Esophagus squamous epithelium (tissue), 5 donors: ENCODE data around the gene OSCAR. TPM values are rescaled to one million over a fixed set of nuclear protein-coding genes. Genes with fewer than 3 reads are reported as not detected.

Experiments
- DNase-seq: peaks from one replicate; lab custom pipeline; 2025; lab: John Stamatoyannopoulos, UW
- H3K27ac ChIP-seq, 4 donors: fragments of 200-600 bp; sonication (generic); one replicate each; pipeline ENCODE4 v1.5.1; 2016 to 2019; ENCODE audit warnings: mild to moderate bottlenecking in 1 of 4
- H3K27me3 ChIP-seq, 4 donors: fragments of 200-600 bp; sonication (generic); 1 replicate in 3 of 4; 2 replicates in 1 of 4; pipeline versions ENCODE4 v1.5.1 to v1.6.0; 2017 to 2021; ENCODE audit warnings: antibody characterized with exemption in 1 of 4
- H3K36me3 ChIP-seq, 3 donors: fragments of 200-600 bp; sonication (generic); one replicate each; pipeline ENCODE4 v1.5.1; 2016 to 2019
- H3K4me1 ChIP-seq, 3 donors: fragments of 200-600 bp; sonication (generic); one replicate each; pipeline ENCODE4 v1.5.1; 2017 to 2019
- H3K4me3 ChIP-seq, 4 donors: fragments of 200-600 bp; sonication (generic); 1 replicate in 3 of 4; 2 replicates in 1 of 4; pipeline ENCODE4 v1.5.1; 2016 to 2019; ENCODE audit warnings: mild to moderate bottlenecking in 2 of 4, moderate library complexity in 1 of 4
- H3K9me3 ChIP-seq, 3 donors: fragments of 200-600 bp; sonication (generic); one replicate each; pipeline ENCODE4 v1.5.1; 2016 to 2019
- CTCF ChIP-seq, 6 experiments: fragments of 450-650 bp in 4 of 6; fragments of 200-600 bp in 2 of 6; sonication (generic) in 2 of 6; IDR thresholded peaks; one replicate each; pipeline ENCODE4 v1.5.1; 2016 to 2019; ENCODE audit warnings: antibody characterized with exemption in 6 of 6, mild to moderate bottlenecking in 4 of 6, moderate library complexity in 4 of 6
- POLR2A ChIP-seq, 4 donors: fragments of 450-650 bp; IDR thresholded peaks; one replicate each; pipeline ENCODE4 v1.6.1; 2017; ENCODE audit warnings: antibody characterized with exemption in 4 of 4, mild to moderate bottlenecking in 4 of 4, moderate library complexity in 3 of 4
- WGBS, 2 donors: methylation state at CpG; one replicate each; pipeline ENCODE4 v1.1.5; 2018; 5-methylcytosine and 5-hydroxymethylcytosine counted together
- intact Hi-C: fragments of 100-400 bp; cut with DNase I; formaldehyde crosslinking; loops from one replicate; pipeline ENCODE4 v1.15.0; 2022
- total RNA-seq, 4 donors: library from RNA; depleted of rRNA; stranded (reverse); fragments of >200 nt; gene quantifications; one replicate each; pipeline ENCODE4 v1.1.0, GENCODE V29; 2016
- donor health status: DM: yes; HTN: yes; CAD: no.

The OSCAR gene, protein sequence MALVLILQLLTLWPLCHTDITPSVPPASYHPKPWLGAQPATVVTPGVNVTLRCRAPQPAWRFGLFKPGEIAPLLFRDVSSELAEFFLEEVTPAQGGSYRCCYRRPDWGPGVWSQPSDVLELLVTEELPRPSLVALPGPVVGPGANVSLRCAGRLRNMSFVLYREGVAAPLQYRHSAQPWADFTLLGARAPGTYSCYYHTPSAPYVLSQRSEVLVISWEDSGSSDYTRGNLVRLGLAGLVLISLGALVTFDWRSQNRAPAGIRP
- total RNA-seq = 1 to 10 TPM in 2 of 4 donors, under 1 TPM in 1, not detected in 1; 0.70 to 1.6 (median 1.3) TPM

GRCh38 chr19:54100561-54100960 lies at the start of gene OSCAR:
Gene OSCAR, minus strand, starts transcription at chr19:54100803. Its CDS starts 11 bp downstream, at chr19:54100792.
- Histone ChIP-seq H3K4me3 (no peak within 1 kb of the TSS), H3K36me3 (peaks cover 0 to 6% (median 2%) of the 10 kb centered on the region in 3 donors), H3K9me3 (no peaks in the 10 kb centered on the region), H3K4me1 (peaks cover 11 to 42% (median 20%) of the 10 kb centered on the region in 3 donors), H3K27ac (peak within 1 kb of the TSS in 1 of 4 donors; percentile 17), H3K27me3 (peaks cover 0 to 3% (median 2%) of the 10 kb centered on the region in 4 donors)
- no peak for DNase-seq
- WGBS, 2 donors = 27 to 57% methylated on average over 2 to 5 of the region's 5 CpGs
- peak in 1 of 4 donors; percentile 12 for TF ChIP-seq POLR2A (IDR thresholded peaks at IDR 0.05)
- TF ChIP-seq CTCF (IDR thresholded peaks at IDR 0.05) = no peak
- intact Hi-C loops = no loop called here

DNA sequence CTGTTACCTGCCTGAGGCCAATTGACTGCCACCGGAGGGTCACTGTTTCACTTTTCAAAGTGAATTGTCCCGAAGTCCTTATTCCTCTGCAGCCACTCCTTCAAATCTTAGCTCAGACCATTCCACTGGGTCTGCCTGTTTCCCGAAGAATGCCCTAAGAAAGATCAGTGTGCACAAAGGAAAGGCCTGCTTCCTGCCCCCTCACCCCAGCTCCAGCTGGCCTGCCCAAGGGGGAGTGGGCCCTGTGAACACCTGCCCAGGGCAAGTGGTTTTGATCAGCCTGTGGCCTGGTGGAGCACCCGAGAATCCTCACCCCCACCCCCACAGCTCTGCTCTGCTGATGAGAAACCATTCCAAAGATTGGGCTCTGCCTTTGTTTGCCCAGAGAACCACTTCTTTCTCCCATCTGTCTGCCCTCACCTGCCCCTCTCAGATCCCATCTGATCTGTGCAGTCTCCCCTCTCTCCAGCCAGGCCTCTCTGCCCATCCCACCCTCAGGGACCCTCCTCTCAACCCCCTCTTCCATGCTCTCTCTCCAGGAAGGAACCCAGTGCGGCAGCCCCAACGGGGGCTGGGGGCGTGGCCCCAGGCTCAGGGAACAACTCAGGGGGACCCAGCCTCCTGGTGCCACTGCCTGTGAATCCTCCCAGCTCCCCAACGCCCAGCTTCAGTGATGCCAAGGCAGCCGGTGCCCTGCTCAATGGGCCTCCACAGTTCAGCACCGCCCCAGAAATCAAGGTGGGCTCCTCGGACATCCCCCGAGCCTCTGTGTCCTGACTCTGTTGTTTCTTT lies 48.6 kb upstream of the OSCAR start:
- intact Hi-C loops = no loop called here
- 82 to 86% methylated on average over 8 to 9 of the region's 12 CpGs for WGBS, 2 donors
- Histone ChIP-seq H3K4me3 (no peak overlapping the region), H3K9me3 (no peaks in the 10 kb centered on the region), H3K27ac (no peak overlapping the region), H3K4me1 (peaks cover 0 to 27% (median 0%) of the 10 kb centered on the region in 3 donors), H3K27me3 (no peaks in the 10 kb centered on the region), H3K36me3 (peaks cover 76 to 100% (median 90%) of the 10 kb centered on the region in 3 donors)
- TF ChIP-seq POLR2A (IDR thresholded peaks at IDR 0.05) = no peak
- no peak for TF ChIP-seq CTCF (IDR thresholded peaks at IDR 0.05)
- DNase-seq = no peak

DNA sequence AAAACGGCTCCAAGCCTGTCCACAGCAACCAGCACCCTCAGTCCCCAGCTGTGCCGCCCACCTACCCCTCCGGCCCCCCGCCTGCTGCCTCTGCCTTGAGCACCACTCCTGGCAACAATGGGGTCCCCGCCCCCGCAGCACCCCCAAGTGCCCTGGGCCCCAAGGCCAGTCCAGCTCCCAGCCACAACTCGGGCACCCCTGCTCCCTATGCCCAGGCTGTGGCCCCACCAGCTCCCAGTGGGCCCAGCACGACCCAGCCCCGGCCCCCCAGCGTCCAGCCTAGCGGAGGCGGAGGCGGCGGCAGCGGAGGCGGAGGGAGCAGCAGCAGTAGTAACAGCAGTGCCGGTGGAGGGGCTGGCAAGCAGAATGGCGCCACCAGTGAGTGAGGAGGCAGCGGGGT lies 47.6 kb upstream of the OSCAR start:
- no peak for DNase-seq
- H3K27ac ChIP-seq = peak overlapping the region in 2 of 4 donors; percentile 36 to 65

DNA sequence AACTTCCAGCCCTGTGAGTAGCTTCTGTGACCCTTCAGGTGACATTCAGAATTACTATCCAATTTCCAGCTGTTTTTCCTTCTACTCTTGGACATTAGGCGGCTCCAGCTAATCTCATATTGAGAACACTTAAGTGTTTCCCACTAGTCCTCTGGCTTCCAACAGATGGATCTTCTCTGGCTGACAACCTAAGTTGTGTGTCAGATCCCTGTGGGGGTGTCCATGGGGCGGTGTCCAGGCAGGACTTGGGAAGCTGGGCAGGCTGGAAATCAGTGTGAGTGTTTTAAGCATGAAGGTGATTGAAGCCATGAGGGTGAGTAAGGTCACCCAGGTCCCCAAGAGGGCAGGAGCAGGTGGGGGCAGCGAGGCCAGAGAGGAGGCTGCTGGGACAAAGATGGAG lies 47.1 kb upstream of the OSCAR start:
- H3K36me3 ChIP-seq = peaks cover 73 to 100% (median 92%) of the 10 kb centered on the region in 3 donors
- 79% methylated on average over 2 of the region's 3 CpGs for WGBS, 2 donors

More for the DNA sequence above, 47.6 kb upstream of the OSCAR start:
- TF ChIP-seq CTCF (IDR thresholded peaks at IDR 0.05) = no peak
- TF ChIP-seq POLR2A (IDR thresholded peaks at IDR 0.05) = no peak
- H3K4me1 ChIP-seq = peaks cover 0 to 20% (median 0%) of the 10 kb centered on the region in 3 donors
- no peaks in the 10 kb centered on the region for H3K27me3 ChIP-seq
- 93% methylated on average over 3 of the region's 19 CpGs; no CpG with 5 or more reads in 1 of the 2 donors for WGBS, 2 donors
- H3K4me3 ChIP-seq = no peak overlapping the region
- H3K36me3 ChIP-seq = peaks cover 76 to 100% (median 92%) of the 10 kb centered on the region in 3 donors
- intact Hi-C loops = no loop called here
- H3K9me3 ChIP-seq = no peaks in the 10 kb centered on the region

More for the DNA sequence above, 47.1 kb upstream of the OSCAR start:
- H3K27me3 ChIP-seq = no peaks in the 10 kb centered on the region
- peaks cover 0 to 16% (median 0%) of the 10 kb centered on the region in 3 donors for H3K4me1 ChIP-seq
- H3K9me3 ChIP-seq = no peaks in the 10 kb centered on the region
- TF ChIP-seq CTCF (IDR thresholded peaks at IDR 0.05) (no peak), POLR2A (IDR thresholded peaks at IDR 0.05) (no peak)
- no peak for DNase-seq
- no peak overlapping the region for H3K4me3 ChIP-seq
- intact Hi-C loops = no loop called here
- H3K27ac ChIP-seq = peak overlapping the region in 2 of 4 donors; percentile 55 to 65
